ENCODE data around the gene FUT9. TPM values are rescaled to one million over a fixed set of nuclear protein-coding genes. Genes with fewer than 3 reads are reported as not detected.

Gene FUT9
- total and polyA plus RNA-seq, 2 of the 13 experiments (the other 11 are each of a cell fraction or from before 2014, with no cell fraction given) = 0.01 TPM; not detected in 1

DNA sequence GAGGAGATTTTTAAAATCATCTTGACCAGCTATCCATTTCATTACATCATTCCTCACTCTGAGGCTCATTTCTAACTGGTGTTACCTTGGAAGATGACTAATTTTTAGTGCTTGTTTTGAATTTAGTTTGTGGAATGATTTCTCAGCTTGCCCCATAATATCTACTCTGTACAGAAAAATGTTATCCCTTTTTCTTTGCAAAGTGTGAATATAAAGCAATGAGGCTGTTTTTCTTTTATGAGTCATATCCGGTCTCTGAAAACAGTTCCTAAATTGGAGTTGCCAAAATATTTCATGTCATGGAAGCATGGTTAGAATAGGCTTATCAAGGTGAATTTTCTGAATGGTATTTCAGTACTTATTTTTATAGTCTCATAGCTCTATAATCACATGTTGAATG is 43.8 kb downstream of the FUT9 start (continued):
- TF ChIP-seq, protein P1, sequence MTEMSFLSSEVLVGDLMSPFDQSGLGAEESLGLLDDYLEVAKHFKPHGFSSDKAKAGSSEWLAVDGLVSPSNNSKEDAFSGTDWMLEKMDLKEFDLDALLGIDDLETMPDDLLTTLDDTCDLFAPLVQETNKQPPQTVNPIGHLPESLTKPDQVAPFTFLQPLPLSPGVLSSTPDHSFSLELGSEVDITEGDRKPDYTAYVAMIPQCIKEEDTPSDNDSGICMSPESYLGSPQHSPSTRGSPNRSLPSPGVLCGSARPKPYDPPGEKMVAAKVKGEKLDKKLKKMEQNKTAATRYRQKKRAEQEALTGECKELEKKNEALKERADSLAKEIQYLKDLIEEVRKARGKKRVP (CRISPR knock-in tag; IDR thresholded peaks at IDR 0.05) = no peak
- no peak for TF ChIP-seq YEATS2 (CRISPR knock-in tag; IDR thresholded peaks at IDR 0.05; ENCODE audit: borderline replicate concordance)

DNA sequence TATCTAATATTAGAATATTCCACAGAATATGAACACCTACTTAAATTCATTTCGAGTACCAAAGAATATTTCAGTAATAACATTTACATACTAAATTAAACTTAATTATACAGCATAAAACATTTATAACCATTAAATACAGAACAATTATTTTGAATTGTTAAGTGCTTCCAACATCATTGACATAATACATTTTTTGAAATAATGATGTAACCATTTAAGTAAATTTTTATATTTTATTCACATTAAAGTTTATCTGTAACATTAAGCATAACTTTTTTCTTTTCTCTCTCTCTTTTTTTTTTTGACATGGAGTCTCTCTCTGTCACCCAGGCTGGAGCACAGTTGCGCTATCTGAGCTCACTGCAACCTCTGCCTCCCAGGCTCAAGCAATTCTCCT is 44.5 kb downstream of the FUT9 start:
- no TSS peak for BruUV-seq (replicated peaks)
- no peak overlapping the region for H3K4me3 ChIP-seq (replicated peaks in 1 of 3; ENCODE audit: insufficient read depth in 1 of 3, low read depth in 2 of 3, low read length in 3 of 3)
- in situ Hi-C loops (cut with HindIII; ENCODE audit: extremely low pct_ligation_motif_present, low pct_unique_long_range_greater_than_20kb) (no loop called here), intact Hi-C loops (cut with micrococcal nuclease; ENCODE audit: unreplicated experiment) (no loop called here)
- H3K9me3 ChIP-seq (ENCODE audit: low read length) = no peaks in the 10 kb centered on the region
- no peaks in the 10 kb centered on the region for H3K79me2 ChIP-seq (ENCODE audit: insufficient read depth, low read length)
- H3K27me3 ChIP-seq (ENCODE audit: control insufficient read depth in 1 of 2, insufficient read depth in 2 of 2, low read length in 2 of 2) = no peaks in the 10 kb centered on the region
- H3K36me3 ChIP-seq (replicated peaks in 1 of 2; ENCODE audit: control insufficient read depth in 1 of 2, insufficient read depth in 2 of 2, low read length in 2 of 2) = no peaks in the 10 kb centered on the region
- WGBS (ENCODE audit: low lambda C conversion rate) = 21% methylated on average over 2 of the region's 2 CpGs
- H3K27ac ChIP-seq (ENCODE audit: extremely low read length, insufficient read depth, low read length) = no peak overlapping the region
- ATAC-seq (no peak), DNase-seq (ENCODE audit: low spot score) (no peak), FAIRE-seq (no peak)
- H4K20me1 ChIP-seq (ENCODE audit: insufficient read depth, low read length) = no peaks in the 10 kb centered on the region
- POLR2A ChIA-PET = no interaction called here
- no peak overlapping the region for H3K4me2 ChIP-seq (ENCODE audit: low read depth, low read length)
- H3K9ac ChIP-seq (ENCODE audit: insufficient read depth, low read depth, low read length) = no peak overlapping the region
- H2AFZ ChIP-seq (ENCODE audit: low read length) = no peak overlapping the region
- CTCF ChIA-PET (ENCODE audit: low intra/inter-chr PET ratio, low total read pairs) = no interaction called here
- no peak for TF ChIP-seq ZSCAN30 (CRISPR knock-in tag; IDR thresholded peaks at IDR 0.05)
- TF ChIP-seq, protein P2, sequence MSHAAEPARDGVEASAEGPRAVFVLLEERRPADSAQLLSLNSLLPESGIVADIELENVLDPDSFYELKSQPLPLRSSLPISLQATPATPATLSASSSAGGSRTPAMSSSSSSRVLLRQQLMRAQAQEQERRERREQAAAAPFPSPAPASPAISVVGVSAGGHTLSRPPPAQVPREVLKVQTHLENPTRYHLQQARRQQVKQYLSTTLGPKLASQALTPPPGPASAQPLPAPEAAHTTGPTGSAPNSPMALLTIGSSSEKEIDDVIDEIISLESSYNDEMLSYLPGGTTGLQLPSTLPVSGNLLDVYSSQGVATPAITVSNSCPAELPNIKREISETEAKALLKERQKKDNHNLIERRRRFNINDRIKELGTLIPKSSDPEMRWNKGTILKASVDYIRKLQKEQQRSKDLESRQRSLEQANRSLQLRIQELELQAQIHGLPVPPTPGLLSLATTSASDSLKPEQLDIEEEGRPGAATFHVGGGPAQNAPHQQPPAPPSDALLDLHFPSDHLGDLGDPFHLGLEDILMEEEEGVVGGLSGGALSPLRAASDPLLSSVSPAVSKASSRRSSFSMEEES (CRISPR knock-in tag; IDR thresholded peaks at IDR 0.05) = no peak
- peak; percentile 51 for TF ChIP-seq ATF7 (IDR thresholded peaks at IDR 0.05)
- TF ChIP-seq ATF7 (CRISPR knock-in tag; IDR thresholded peaks at IDR 0.05) = no peak
- no peak for TF ChIP-seq ZNF432 (CRISPR knock-in tag; IDR thresholded peaks at IDR 0.05; ENCODE audit: borderline replicate concordance)
- H3K4me1 ChIP-seq (ENCODE audit: insufficient read depth, low read length) = no peaks in the 10 kb centered on the region
